GM21786 (cell line): ENCODE measurements around the gene KRTAP4-4.
"Not testable (repeated sequence)": the region's sequence is repeated elsewhere in the genome, so short reads cannot be mapped to it uniquely, and the experiment has no call there.

Source experiments
- ATAC-seq: cut with Tn5 transposase; IDR thresholded peaks from one replicate; pipeline ENCODE4 v1.9.1; 2021; ENCODE audit not compliant: unreplicated experiment

The KRTAP4-4 gene

GRCh38 chr17:41160648-41161047 is at the start of gene KRTAP4-4:
TSS of gene KRTAP4-4 (minus strand) at chr17:41160748. CDS start at chr17:41160691, 57 bp downstream.
- ATAC-seq: no peak

- no peak for ATAC-seq
Measured at GRCh38 chr17:41199421-41200078, 39.0 kb upstream of the KRTAP4-4 start.

GRCh38 chr17:41196068-41196467 is 35.5 kb upstream of the KRTAP4-4 start:
- ATAC-seq: no peak

GRCh38 chr17:41190328-41190727 is 29.8 kb upstream of the KRTAP4-4 start:
- ATAC-seq: no peak

- not testable (repeated sequence) for ATAC-seq
Measured at GRCh38 chr17:41189837-41190318, 29.3 kb upstream of the KRTAP4-4 start, which contains the start of gene KRTAP9-1. TSS of gene KRTAP9-1 (plus strand) at chr17:41189887. CDS start at chr17:41189887, 0 bp downstream.

- no peak for ATAC-seq
Measured at GRCh38 chr17:41186872-41187271, 26.3 kb upstream of the KRTAP4-4 start.

- ATAC-seq: no peak
Measured at GRCh38 chr17:41185001-41185400, 24.5 kb upstream of the KRTAP4-4 start.

- no peak for ATAC-seq
Measured at GRCh38 chr17:41184480-41184961, 24.0 kb upstream of the KRTAP4-4 start, which contains the start of gene KRTAP4-1. TSS of gene KRTAP4-1 (minus strand) at chr17:41184911. CDS start at chr17:41184854, 57 bp downstream.

GRCh38 chr17:41178843-41179616 is 18.5 kb upstream of the KRTAP4-4 start:
- ATAC-seq: no peak

- ATAC-seq: no peak
Measured at GRCh38 chr17:41178341-41178740, 17.8 kb upstream of the KRTAP4-4 start.

- ATAC-seq: no peak
Measured at GRCh38 chr17:41177727-41178271, 17.3 kb upstream of the KRTAP4-4 start, which contains the start of gene KRTAP4-2. TSS of gene KRTAP4-2 (minus strand) at chr17:41178221. CDS start at chr17:41178164, 57 bp downstream.

GRCh38 chr17:41176744-41177387 is 16.3 kb upstream of the KRTAP4-4 start:
- ATAC-seq: no peak

- no peak for ATAC-seq
Measured at GRCh38 chr17:41171886-41172285, 11.3 kb upstream of the KRTAP4-4 start.

- ATAC-seq: no peak
Measured at GRCh38 chr17:41168121-41168520, 7.6 kb upstream of the KRTAP4-4 start, which contains the start of gene KRTAP4-3. TSS of gene KRTAP4-3 (minus strand) at chr17:41168221. CDS start at chr17:41168172, 49 bp downstream.

- ATAC-seq: no peak
Measured at GRCh38 chr17:41167561-41167960, 7.0 kb upstream of the KRTAP4-4 start.

- no peak for ATAC-seq
Measured at GRCh38 chr17:41163828-41164227, 3.3 kb upstream of the KRTAP4-4 start.

GRCh38 chr17:41160190-41160589 is 358 bp downstream of the KRTAP4-4 start:
- not testable (repeated sequence) for ATAC-seq

GRCh38 chr17:41153856-41154255 is 6.7 kb downstream of the KRTAP4-4 start:
- ATAC-seq: no peak

GRCh38 chr17:41151525-41151924 is 9.0 kb downstream of the KRTAP4-4 start:
- no peak for ATAC-seq

- no peak for ATAC-seq
Measured at GRCh38 chr17:41150026-41150425, 10.5 kb downstream of the KRTAP4-4 start.

- ATAC-seq: no peak
Measured at GRCh38 chr17:41149652-41149985, 10.9 kb downstream of the KRTAP4-4 start, which contains the start of gene KRTAP4-5. TSS of gene KRTAP4-5 (minus strand) at chr17:41149825. CDS start at chr17:41149767, 58 bp downstream.
